SK-N-MC (cell line): ENCODE data around the gene MRGPRX1.

ENCODE experiments used
- EZH2 ChIP-seq: fragments of 200-600 bp; sonication (generic); IDR thresholded peaks from one replicate; pipeline ENCODE4 v1.6.1; 2017; ENCODE audit warnings: antibody characterized with exemption
- POLR2AphosphoS5 ChIP-seq: IDR thresholded peaks from 2 replicates; pipeline ENCODE4 v1.6.1; 2012; ENCODE audit warnings: mild to moderate bottlenecking, low read depth, low read length, borderline replicate concordance

- TF ChIP-seq POLR2AphosphoS5 (no peak), EZH2 (no peak)
Measured at GRCh38 chr11:18972336-18972735, 33.1 kb upstream of the MRGPRX1 start.
